ENCODE measurements around the gene SLC19A1.

GRCh38 chr21:45486443-45487160 is 55.6 kb downstream of the SLC19A1 start:
- TF ChIP-seq CTCF (IDR thresholded peaks at IDR 0.05) (no peak), POLR2A (IDR thresholded peaks at IDR 0.05) (no peak)
